SK-MEL-5 (cell line): Measurements from ENCODE around the gene HOXA6. TPM values are rescaled to one million over a fixed set of nuclear protein-coding genes. Genes with fewer than 3 reads are reported as not detected.

Source experiments
- DNase-seq: peaks from one replicate; pipeline ENCODE4 v3.0.0-alpha.2; 2016; ENCODE audit warnings: low read depth, low spot score
- in situ Hi-C: cut with HindIII; loops from 2 replicates; pipeline ENCODE4 v1.10.0; 2016; ENCODE audit warnings: low sequenced_read_pairs, high pct_unique_total_duplicates, low pct_unique_long_range_greater_than_20kb
- total RNA-seq: library from RNA; depleted of rRNA; stranded (reverse); fragments of >200 nt; shearing (Covaris generic); gene quantifications from 2 replicates; pipeline ENCODE4 v1.2.3, GENCODE V29; 2014

Gene HOXA6
- total RNA-seq, 1 experiment from 2014 or later = 1.9 TPM

- in situ Hi-C loops = no loop called here
- DNase-seq = no peak
These were observed 36.4 kb downstream of the HOXA6 start for GRCh38 chr7:27111042-27111750.

- in situ Hi-C loops = no loop called here
- DNase-seq = no peak
These were observed 37.2 kb downstream of the HOXA6 start for GRCh38 chr7:27110186-27111031.

- in situ Hi-C loops = no loop called here
- DNase-seq = no peak
These were observed 37.9 kb downstream of the HOXA6 start for GRCh38 chr7:27109466-27110185.

DNA sequence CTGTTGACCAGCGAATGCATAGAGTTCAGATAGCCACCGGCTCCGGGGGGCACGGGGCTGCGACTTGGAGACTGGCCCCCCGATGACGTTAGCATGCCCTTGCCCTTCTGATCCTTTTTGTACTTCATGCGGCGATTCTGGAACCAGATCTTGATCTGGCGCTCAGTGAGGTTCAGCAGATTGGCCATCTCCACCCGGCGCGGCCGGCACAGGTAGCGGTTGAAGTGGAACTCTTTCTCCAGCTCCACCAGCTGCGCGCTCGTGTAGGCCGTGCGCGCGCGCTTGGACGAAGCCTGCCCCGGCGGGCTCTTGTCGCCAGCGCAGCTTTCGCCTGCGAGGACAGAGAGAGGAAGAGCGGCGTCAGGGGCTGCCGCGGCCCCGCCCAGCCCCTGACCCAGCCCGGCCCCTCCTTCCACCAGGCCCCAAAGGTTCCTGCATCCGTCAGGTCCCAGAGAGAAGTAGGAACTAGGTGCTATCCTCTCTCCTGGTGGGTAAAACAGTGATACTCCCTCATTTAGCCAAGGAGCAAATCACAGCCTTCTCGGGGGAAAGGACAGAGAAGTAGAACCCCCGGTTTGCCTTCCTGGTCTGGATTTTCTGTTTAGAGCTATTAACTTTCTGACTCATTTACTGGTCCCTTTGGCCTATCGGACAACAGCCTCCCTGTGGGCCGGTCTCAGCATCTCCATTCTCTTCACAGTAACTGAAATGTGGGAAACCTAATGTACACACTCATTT is 39.0 kb downstream of the HOXA6 start:
- DNase-seq = no peak
- in situ Hi-C loops = no loop called here

DNA sequence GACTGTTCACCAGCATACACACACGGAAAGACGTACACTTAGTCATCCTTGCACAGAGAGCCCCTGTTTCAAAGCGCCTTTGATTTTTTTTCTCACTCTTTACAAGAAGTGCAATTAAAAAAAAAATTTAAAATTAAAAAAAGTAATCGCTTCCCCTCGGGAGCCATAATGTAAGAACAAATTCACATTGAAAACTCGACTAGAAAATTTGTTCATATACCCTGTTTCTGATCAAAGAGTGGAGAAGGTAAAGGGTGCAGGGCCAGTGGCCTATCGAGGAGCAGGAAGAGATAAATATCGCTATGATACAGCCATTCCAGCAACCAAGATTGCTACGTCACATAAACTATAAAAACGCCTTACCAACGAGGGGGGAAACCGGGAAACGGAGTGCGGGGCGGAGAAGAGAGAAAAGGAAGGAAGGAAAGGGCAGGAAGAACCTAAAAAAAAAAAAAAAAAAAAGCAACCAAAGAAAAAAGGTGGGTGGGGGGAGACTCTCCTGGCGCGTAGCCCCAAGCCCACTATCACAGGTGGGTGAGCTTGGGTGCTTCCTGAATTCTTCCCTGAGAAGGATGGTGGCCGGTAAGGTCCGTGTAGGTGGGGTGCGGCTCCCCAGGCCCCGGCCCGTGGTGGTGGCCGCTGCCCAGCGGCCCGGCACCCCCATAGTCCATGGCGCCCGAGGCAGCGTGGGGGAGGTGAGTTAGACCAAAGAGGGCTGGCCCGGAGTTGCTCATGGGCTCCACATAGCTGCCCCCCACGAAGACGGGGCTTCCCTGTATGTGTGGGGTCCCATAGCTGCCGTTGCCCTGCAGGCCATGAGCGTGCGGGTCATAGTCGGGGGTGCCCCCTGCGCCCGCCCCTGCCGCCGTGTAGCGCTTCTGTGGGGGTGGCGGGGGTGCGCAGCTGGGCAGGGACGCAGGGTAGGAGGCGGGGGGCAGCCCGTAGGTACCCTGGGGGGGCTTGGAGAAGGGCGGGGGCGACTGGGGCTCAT is 39.9 kb downstream of the HOXA6 start:
- in situ Hi-C loops = no loop called here
- DNase-seq = no peak

DNA sequence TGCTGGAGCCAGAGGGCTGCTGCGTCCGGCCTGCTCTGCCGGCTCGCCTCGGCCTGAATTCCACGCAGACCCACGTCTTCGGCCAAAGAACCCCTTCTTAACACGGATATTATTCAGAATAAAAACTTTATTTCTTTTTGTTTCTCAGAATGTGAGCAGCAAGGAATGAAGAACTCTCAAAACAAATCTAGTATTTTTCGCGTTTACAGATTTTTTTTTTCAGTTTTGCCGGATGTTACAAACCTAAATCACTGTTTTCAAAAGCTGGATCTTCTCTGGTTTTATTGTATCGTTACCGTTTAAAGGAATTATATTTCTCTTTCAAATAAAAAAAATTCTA is 40.7 kb downstream of the HOXA6 start:
- in situ Hi-C loops = no loop called here
- no peak for DNase-seq

GRCh38 chr7:27106181-27106900 is 41.2 kb downstream of the HOXA6 start:
- no peak for DNase-seq
- in situ Hi-C loops = no loop called here

GRCh38 chr7:27105301-27106031 is 42.1 kb downstream of the HOXA6 start:
- no peak for DNase-seq
- in situ Hi-C loops = no loop called here

- in situ Hi-C loops = no loop called here
- no peak for DNase-seq
These were observed 43.1 kb downstream of the HOXA6 start for GRCh38 chr7:27104341-27105058.

- in situ Hi-C loops = no loop called here
- no peak for DNase-seq
These were observed 43.9 kb downstream of the HOXA6 start for GRCh38 chr7:27103489-27104226.

DNA sequence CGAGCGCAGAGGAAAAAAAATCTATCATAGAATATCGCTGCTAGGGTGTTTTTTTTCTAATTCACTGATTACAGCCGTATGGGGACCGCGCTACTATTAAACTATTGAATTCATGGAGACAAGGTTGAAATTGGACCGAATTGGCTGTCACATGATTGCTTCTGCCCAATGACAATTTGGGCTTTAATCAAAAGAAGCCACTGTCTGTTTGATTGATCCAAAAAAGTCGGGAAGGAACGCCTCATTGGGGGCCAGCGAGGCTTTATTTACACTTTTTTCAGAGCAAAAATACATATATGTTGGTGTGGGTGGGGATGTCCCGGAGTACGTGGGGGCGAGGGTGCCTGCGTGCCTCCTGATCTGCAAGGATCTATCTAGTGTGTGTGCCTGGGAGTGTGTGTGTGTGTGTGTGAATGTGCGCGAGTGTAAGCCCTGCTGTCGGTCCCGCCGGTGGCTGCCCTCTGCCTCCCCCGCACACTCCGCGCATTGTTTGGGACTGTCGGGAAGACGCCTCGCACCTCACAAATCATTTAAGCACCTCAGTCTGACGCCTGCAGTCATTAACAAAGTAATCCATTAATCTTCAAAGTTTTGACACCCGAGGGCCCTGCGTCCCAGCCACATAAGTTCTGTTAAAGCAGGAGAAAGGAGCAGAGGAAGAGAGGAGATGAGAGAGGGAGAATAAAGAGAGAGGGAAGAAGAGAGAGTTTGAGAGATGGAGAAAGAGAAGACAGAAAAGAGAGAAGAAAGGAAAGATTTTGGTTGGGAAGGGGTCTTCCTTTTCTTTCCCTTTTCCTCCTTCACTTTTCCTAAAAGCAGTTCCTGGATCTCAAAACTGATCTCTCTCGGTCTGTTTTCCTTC is 44.8 kb downstream of the HOXA6 start, which contains the start of gene HOXA2:
Gene HOXA2, minus strand, starts transcription at position 103 of the 862 bp plus-strand sequence. CDS start 183 bp downstream, outside the sequence.
- in situ Hi-C loops = no loop called here

DNA sequence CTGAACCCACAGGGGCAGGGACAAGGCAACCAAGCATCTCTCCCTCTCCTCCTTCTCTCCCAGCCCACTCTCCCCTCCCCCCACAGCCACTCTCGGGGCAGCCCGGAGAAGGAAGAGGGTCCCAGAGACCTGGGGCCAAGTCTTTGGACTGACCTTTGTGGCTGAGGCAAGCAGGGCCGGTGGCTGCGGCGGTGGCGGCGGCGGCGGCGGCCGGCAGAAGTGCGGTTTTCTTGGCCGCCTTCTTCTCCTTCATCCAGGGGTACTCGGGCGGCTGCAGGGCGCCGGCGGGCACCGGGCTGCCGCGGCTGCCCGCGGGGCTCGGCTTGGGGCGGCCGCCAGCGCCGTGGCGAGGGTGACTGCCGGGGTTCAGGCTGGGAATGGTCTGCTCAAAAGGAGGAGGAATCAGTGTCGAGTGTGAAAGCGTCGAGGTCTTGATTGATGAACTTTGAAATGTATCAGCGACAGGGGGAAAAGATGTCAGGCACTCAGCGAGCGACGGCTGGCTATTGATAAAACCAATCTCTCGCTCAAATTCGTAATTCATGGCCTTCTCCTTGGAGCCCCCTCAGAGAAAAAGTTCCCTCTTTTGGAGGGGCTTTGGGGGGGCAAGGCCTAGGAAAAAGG is 45.5 kb downstream of the HOXA6 start:
- in situ Hi-C loops = no loop called here
- no peak for DNase-seq

More for the DNA sequence above, 44.8 kb downstream of the HOXA6 start, which contains the start of gene HOXA2:
- no peak for DNase-seq
